H1 (cell line): Measurements from ENCODE around the gene RAD9A. TPM values are rescaled to one million over a fixed set of nuclear protein-coding genes. Genes with fewer than 3 reads are reported as not detected.

Experiments used
- CTCF ChIA-PET: fragments of 300-600 bp; sonication (Branson Sonifier 250); formaldehyde crosslinking; loops from one replicate; lab custom pipeline; 2021; ENCODE audit not compliant: partially characterized antibody; lab: Charles Lee
- POLR2A ChIA-PET: fragments of 300-600 bp; sonication (Branson Sonifier 250); formaldehyde crosslinking; loops from one replicate; lab custom pipeline; 2021; ENCODE audit warnings: inconsistent platforms; ENCODE audit not compliant: partially characterized antibody; lab: Charles Lee
- DNase-seq, 2 experiments: peaks; one replicate each; pipeline versions ENCODE4 v3.0.0 to v3.0.0-alpha.2; 2010 to 2022; ENCODE audit warnings: low spot score in 2 of 2, low read depth in 1 of 2, mixed read lengths in 1 of 2
- FAIRE-seq: peaks from 2 replicates; lab custom pipeline; 2011; peaks lifted over from hg19 to GRCh38; lab: Jason Lieb, UNC
- H2AFZ ChIP-seq: 2 replicates; pipeline ENCODE4 v1.8.1; 2012; ENCODE audit warnings: low read length, inconsistent platforms
- H2AK5ac ChIP-seq: 2 replicates; pipeline ENCODE4 v1.6.1; 2013; ENCODE audit warnings: low read depth, low read length
- H2BK120ac ChIP-seq: replicated peaks from 2 replicates; pipeline ENCODE3; 2013; ENCODE audit warnings: low read depth, low read length, inconsistent platforms
- H2BK12ac ChIP-seq: 2 replicates; pipeline ENCODE4 v1.6.1; 2013; ENCODE audit warnings: low read depth, low read length
- H2BK15ac ChIP-seq: 2 replicates; pipeline ENCODE4 v1.6.1; 2013; ENCODE audit warnings: low read length
- H2BK20ac ChIP-seq: 2 replicates; pipeline ENCODE4 v1.6.1; 2013; ENCODE audit warnings: low read length
- H2BK5ac ChIP-seq: 2 replicates; pipeline ENCODE4 v1.6.1; 2013; ENCODE audit warnings: low read depth, low read length
- H3K14ac ChIP-seq: 2 replicates; pipeline ENCODE4 v1.6.1; 2013; ENCODE audit warnings: inconsistent platforms; ENCODE audit not compliant: insufficient read length
- H3K18ac ChIP-seq: 2 replicates; pipeline ENCODE4 v1.6.1; 2013; ENCODE audit warnings: low read length; ENCODE audit errors: extremely low read depth
- H3K23ac ChIP-seq: 2 replicates; pipeline ENCODE4 v1.6.1; 2013; ENCODE audit warnings: inconsistent platforms; ENCODE audit not compliant: insufficient read length
- H3K23me2 ChIP-seq: 2 replicates; pipeline ENCODE4 v1.6.1; 2013; ENCODE audit warnings: low read depth, low read length
- H3K27ac ChIP-seq: 2 replicates; pipeline ENCODE4 v1.6.1; 2011; ENCODE audit warnings: low read depth, low read length, inconsistent platforms
- H3K27me3 ChIP-seq, 4 experiments: replicated peaks in 1 of 4; 1 replicate in 1 of 4; 2 replicates in 3 of 4; pipeline versions ENCODE4 v1.6.1 to v1.8.1; 2011 to 2013; ENCODE audit warnings: low read length in 3 of 4, mild to moderate bottlenecking in 3 of 4, inconsistent platforms in 2 of 4, mixed read lengths in 2 of 4, moderate library complexity in 1 of 4; ENCODE audit not compliant: control insufficient read depth in 3 of 4, insufficient read depth in 3 of 4; ENCODE audit errors: extremely low read depth in 1 of 4
- H3K36me3 ChIP-seq, 4 experiments: 2 replicates each; pipeline versions ENCODE4 v1.6.1 to v1.8.1; 2011 to 2013; ENCODE audit warnings: mild to moderate bottlenecking in 4 of 4, low read length in 3 of 4, moderate library complexity in 2 of 4, control low read depth in 1 of 4, inconsistent platforms in 1 of 4; ENCODE audit not compliant: insufficient read depth in 4 of 4, control insufficient read depth in 2 of 4
- H3K4ac ChIP-seq: replicated peaks from 2 replicates; pipeline ENCODE3; 2013; ENCODE audit warnings: low read length, low read depth, mixed read lengths, inconsistent platforms; ENCODE audit not compliant: insufficient read length
- H3K4me1 ChIP-seq, 4 experiments: replicated peaks in 1 of 4; 1 replicate in 1 of 4; 2 replicates in 3 of 4; pipeline versions ENCODE4 v1.6.1 to v1.8.1; 2011 to 2013; ENCODE audit warnings: low read length in 3 of 4, inconsistent platforms in 2 of 4, mixed read lengths in 1 of 4; ENCODE audit not compliant: insufficient read depth in 4 of 4, control insufficient read depth in 3 of 4
- H3K4me2 ChIP-seq, 2 experiments: 2 replicates each; pipeline versions ENCODE4 v1.6.1 to v1.8.1; 2011 to 2013; ENCODE audit warnings: low read depth in 2 of 2, low read length in 2 of 2, control low read depth in 1 of 2, inconsistent platforms in 1 of 2, mild to moderate bottlenecking in 1 of 2; ENCODE audit not compliant: insufficient read depth in 1 of 2
- H3K4me3 ChIP-seq, 4 experiments: fragments of 200-600, 300-600 bp in 1 of 4; sonication (generic), shearing (Covaris generic), sonication (Bioruptor Twin) in 1 of 4; 2 replicates each; pipeline versions ENCODE4 v1.5.1 to v1.8.1; 2011 to 2016; ENCODE audit warnings: low read length in 4 of 4, low read depth in 3 of 4, control low read depth in 2 of 4, inconsistent platforms in 2 of 4, mild to moderate bottlenecking in 2 of 4, mixed read lengths in 1 of 4, moderate library complexity in 1 of 4; ENCODE audit not compliant: insufficient read depth in 2 of 4; ENCODE audit errors: extremely low read depth in 1 of 4
- H3K56ac ChIP-seq: replicated peaks from 2 replicates; pipeline ENCODE3; 2013; ENCODE audit warnings: low read depth, mild to moderate bottlenecking, mixed read lengths, low read length, inconsistent platforms; ENCODE audit not compliant: insufficient read length
- H3K79me1 ChIP-seq: 2 replicates; pipeline ENCODE4 v1.6.1; 2013; ENCODE audit warnings: low read depth, low read length, control low read depth
- H3K79me2 ChIP-seq, 2 experiments: 2 replicates each; pipeline versions ENCODE4 v1.6.1 to v1.8.1; 2012 to 2013; ENCODE audit warnings: low read length in 2 of 2, mild to moderate bottlenecking in 2 of 2, inconsistent platforms in 1 of 2; ENCODE audit not compliant: insufficient read depth in 2 of 2, control insufficient read depth in 1 of 2
- H3K9ac ChIP-seq, 4 experiments: replicated peaks in 1 of 4; 1 replicate in 1 of 4; 2 replicates in 3 of 4; pipeline versions ENCODE4 v1.6.1 to v1.8.1; 2011 to 2013; ENCODE audit warnings: low read depth in 3 of 4, low read length in 3 of 4, control low read depth in 2 of 4, mild to moderate bottlenecking in 2 of 4, moderate library complexity in 2 of 4, inconsistent platforms in 1 of 4; ENCODE audit errors: extremely low read depth in 1 of 4
- H3K9me3 ChIP-seq, 2 experiments: 2 replicates each; pipeline versions ENCODE4 v1.6.1 to v1.8.1; 2012 to 2013; ENCODE audit warnings: mild to moderate bottlenecking in 2 of 2, moderate library complexity in 2 of 2, control low read depth in 1 of 2, inconsistent platforms in 1 of 2, low read depth in 1 of 2, low read length in 1 of 2, mixed read lengths in 1 of 2; ENCODE audit not compliant: insufficient read depth in 2 of 2
- H4K20me1 ChIP-seq, 2 experiments: replicated peaks in 1 of 2; 2 replicates each; pipeline versions ENCODE3 to v1.8.1; 2011 to 2013; ENCODE audit warnings: inconsistent platforms in 2 of 2, low read length in 2 of 2, mild to moderate bottlenecking in 1 of 2; ENCODE audit not compliant: insufficient read depth in 2 of 2, control insufficient read depth in 1 of 2
- H4K5ac ChIP-seq: 2 replicates; pipeline ENCODE4 v1.6.1; 2013; ENCODE audit warnings: low read length, low read depth, mixed read lengths, inconsistent platforms; ENCODE audit not compliant: insufficient read length
- H4K8ac ChIP-seq: 2 replicates; pipeline ENCODE4 v1.8.0; 2013; ENCODE audit warnings: mild to moderate bottlenecking, moderate library complexity, low read length, inconsistent platforms; ENCODE audit not compliant: insufficient read depth; ENCODE audit errors: extremely low read depth
- H4K91ac ChIP-seq: replicated peaks from 2 replicates; pipeline ENCODE3; 2013; ENCODE audit warnings: low read length, mixed read lengths, inconsistent platforms; ENCODE audit not compliant: insufficient read length
- BACH1 ChIP-seq: IDR thresholded peaks from 2 replicates; pipeline ENCODE4 v1.6.1; 2012; ENCODE audit warnings: low read length, improper control_type of control experiment
- BCL11A ChIP-seq, 2 experiments: IDR thresholded peaks; one replicate each; pipeline ENCODE4 v1.6.1; 2011; ENCODE audit warnings: low read depth in 2 of 2, low read length in 2 of 2, mild to moderate bottlenecking in 2 of 2
- CHD2 ChIP-seq: IDR thresholded peaks from 2 replicates; pipeline ENCODE4 v1.6.1; 2012; ENCODE audit warnings: low read length, improper control_type of control experiment
- CREB1 ChIP-seq: IDR thresholded peaks from 2 replicates; pipeline ENCODE4 v1.6.1; 2012; ENCODE audit warnings: inconsistent platforms
- CTBP2 ChIP-seq: IDR thresholded peaks from 2 replicates; pipeline ENCODE4 v1.7.0; 2011; ENCODE audit warnings: borderline replicate concordance, mild to moderate bottlenecking, moderate library complexity, mixed read lengths, low read length; ENCODE audit not compliant: insufficient read depth, insufficient read length
- HDAC2 ChIP-seq, 2 experiments: fragments of 300-600 bp in 1 of 2; sonication (generic) in 1 of 2; IDR thresholded peaks; 2 replicates each; pipeline ENCODE4 v1.6.1; 2011 to 2012; ENCODE audit warnings: low read depth in 2 of 2, low read length in 2 of 2, mild to moderate bottlenecking in 2 of 2, moderate library complexity in 2 of 2, borderline replicate concordance in 1 of 2, inconsistent platforms in 1 of 2
- KDM4A ChIP-seq: IDR thresholded peaks from one replicate; pipeline ENCODE4 v1.7.1; 2012; ENCODE audit warnings: low read depth, mild to moderate bottlenecking, moderate library complexity, low read length, inconsistent platforms; ENCODE audit not compliant: severe bottlenecking
- KDM5A ChIP-seq: fragments of 200-600 bp; IDR thresholded peaks from 2 replicates; pipeline ENCODE4 v1.7.1; 2012; ENCODE audit warnings: mild to moderate bottlenecking, low read length, inconsistent platforms, mixed read lengths
- NRF1 ChIP-seq: IDR thresholded peaks from 2 replicates; pipeline ENCODE4 v1.6.1; 2011; ENCODE audit warnings: mild to moderate bottlenecking, low read depth, low read length, improper control_type of control experiment
- POLR2A ChIP-seq, 2 experiments: IDR thresholded peaks; 1 replicate in 1 of 2; 2 replicates in 1 of 2; pipeline ENCODE4 v1.6.1; 2011; ENCODE audit warnings: low read depth in 2 of 2, low read length in 2 of 2, mild to moderate bottlenecking in 2 of 2; ENCODE audit errors: control extremely low read depth in 1 of 2
- RFX5 ChIP-seq: IDR thresholded peaks from 2 replicates; pipeline ENCODE4 v1.6.1; 2011; ENCODE audit warnings: low read depth, low read length, improper control_type of control experiment, borderline replicate concordance
- SIN3A ChIP-seq, 2 experiments: IDR thresholded peaks in 1 of 2; conservative IDR thresholded peaks in 1 of 2; 2 replicates each; pipeline ENCODE4 v1.6.1; 2011 to 2012; ENCODE audit warnings: low read length in 2 of 2, improper control_type of control experiment in 1 of 2, low read depth in 1 of 2, mild to moderate bottlenecking in 1 of 2
- SP4 ChIP-seq: IDR thresholded peaks from 2 replicates; pipeline ENCODE4 v1.6.1; 2012; ENCODE audit warnings: low read length, inconsistent platforms
- WGBS, 2 experiments: shearing (Covaris generic) in 1 of 2; methylation state at CpG; one replicate each; pipeline versions ENCODE4 v1.1.6 to v1.1.7; 2013 to 2015; ENCODE audit warnings: low lambda C conversion rate in 2 of 2, mixed read lengths in 2 of 2, inconsistent platforms in 1 of 2, low coverage in 1 of 2, missing lambda C conversion rate in 1 of 2; ENCODE audit not compliant: insufficient replicate concordance in 2 of 2, insufficient coverage in 1 of 2, insufficient read length in 1 of 2; ENCODE audit errors: extremely low coverage in 1 of 2, missing lambda C conversion rate in 1 of 2; 5-methylcytosine and 5-hydroxymethylcytosine counted together
- polyA plus RNA-seq, 7 experiments: library from polyadenylated mRNA; depleted of rRNA in 3 of 7; stranded (reverse) in 5 of 7; unstranded in 2 of 7; fragments of >200 nt in 5 of 7; fragments of 200-250 nt in 2 of 7; gene quantifications; 1 replicate in 5 of 7; 2 replicates in 1 of 7; 4 replicates in 1 of 7; pipeline versions ENCODE4 v1.2.1 to v1.2.3, GENCODE V29; 2011 to 2013; ENCODE audit warnings: missing spikeins in 2 of 7, mixed read lengths in 2 of 7
- total RNA-seq: library from RNA; stranded (reverse); fragmentation: NEBNext Ultra II Directional; extraction: Animal tissue kit (Norgen Biotek cat#: 25700); gene quantifications from 2 replicates; pipeline ENCODE4 v1.2.1, GENCODE V29; 2021
- TF ChIP-seq, protein P1 (sequence below): IDR thresholded peaks from 2 replicates; pipeline ENCODE4 v1.6.1; 2012; ENCODE audit warnings: inconsistent platforms

The RAD9A gene
- total and polyA plus RNA-seq, 2 of the 8 experiments (the other 6 are each of a cell fraction or from before 2014, with no cell fraction given): 22.2 to 25.5 TPM

DNA sequence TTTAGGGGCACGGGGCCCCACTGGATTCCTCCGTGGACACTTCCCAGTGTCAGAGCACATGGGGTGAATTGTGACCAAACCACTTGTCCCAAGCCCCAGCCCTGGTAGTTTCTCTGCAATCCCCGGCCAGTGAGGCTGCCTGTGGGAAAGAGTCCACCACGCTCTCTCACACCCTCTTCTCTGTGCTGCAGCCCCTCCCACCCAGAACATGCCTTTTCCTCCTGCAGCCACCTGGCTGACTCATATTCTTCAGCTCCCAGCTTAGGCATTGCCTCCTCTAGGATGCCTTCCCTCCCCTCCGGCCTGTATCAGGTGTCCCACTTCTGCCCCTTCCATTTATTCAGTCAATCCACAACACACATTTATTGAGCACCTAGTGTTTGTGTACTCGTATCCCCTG, 31.1 kb downstream of the RAD9A start:
- H2BK15ac ChIP-seq: no peak overlapping the region
- H4K5ac ChIP-seq: no peak overlapping the region
- H3K4me1 ChIP-seq: peaks cover 0 to 8% (median 5%) of the 10 kb centered on the region in 4 experiments; a peak in 4 of 7 replicates
- H3K23me2 ChIP-seq: peaks cover 12% of the 10 kb centered on the region; the same call in 1 of the 2 replicates
- ChIA-PET POLR2A (interaction anchor here (0.7 to 10.2 kb wide), 4 partner anchors 13 to 42 kb away, joined by 3 to 104 read pairs (median 4); partner anchors contain the start of genes PPP1CA and PTPRCAP), CTCF (interaction anchor here (1.1 to 1.5 kb wide), 4 partner anchors 21 to 106 kb away, joined by 3 to 5 read pairs (median 3); partner anchors contain the start of gene PPP1CA)
- no peaks in the 10 kb centered on the region for H3K36me3 ChIP-seq
- peaks cover 0 to 8% (median 5%) of the 10 kb centered on the region in 4 experiments; a peak in 4 of 7 replicates for H3K27me3 ChIP-seq
- H2AFZ ChIP-seq: no peak overlapping the region
- FAIRE-seq (no peak), DNase-seq (no peak)
- H3K18ac ChIP-seq: no peak overlapping the region
- no peak overlapping the region for H3K4me3 ChIP-seq
- 80% methylated on average over 6 of the region's 6 CpGs; no CpG with 5 or more reads in 1 of the 2 experiments for WGBS, 2 experiments
- no peak overlapping the region for H3K14ac ChIP-seq
- H3K4ac ChIP-seq: no peak overlapping the region
- no peaks in the 10 kb centered on the region for H3K79me2 ChIP-seq
- H2BK12ac ChIP-seq: no peak overlapping the region
- peaks cover 0 to 3% of the 10 kb centered on the region in 2 experiments for H4K20me1 ChIP-seq
- H3K79me1 ChIP-seq: no peaks in the 10 kb centered on the region
- no peak overlapping the region for H3K4me2 ChIP-seq
- no peak overlapping the region for H3K23ac ChIP-seq
- H2BK120ac ChIP-seq: no peak overlapping the region
- H3K27ac ChIP-seq: no peak overlapping the region
- H2AK5ac ChIP-seq: no peak overlapping the region
- no peak overlapping the region for H3K56ac ChIP-seq
- H2BK5ac ChIP-seq: no peak overlapping the region
- H3K9ac ChIP-seq: no peak overlapping the region
- H4K91ac ChIP-seq: peak overlapping the region; percentile 12
- no peaks in the 10 kb centered on the region for H3K9me3 ChIP-seq
- H2BK20ac ChIP-seq: no peak overlapping the region
- H4K8ac ChIP-seq: no peak overlapping the region
- TF ChIP-seq CTBP2 (no peak), RFX5 (no peak), CREB1 (no peak), KDM5A (no peak), BCL11A (IDR thresholded peaks at IDR 0.05; ENCODE audit: low read depth in 2 of 2, low read length in 2 of 2) (no peak), POLR2A (IDR thresholded peaks at IDR 0.05; ENCODE audit: control extremely low read depth in 1 of 2, low read depth in 2 of 2, low read length in 2 of 2) (no peak), CHD2 (no peak), KDM4A (no peak), HDAC2 (IDR thresholded peaks at IDR 0.05; ENCODE audit: borderline replicate concordance in 1 of 2, low read depth in 2 of 2, low read length in 2 of 2) (no peak), BACH1 (no peak), SIN3A (conservative IDR thresholded peaks at IDR 0.05 in 1 of 2, IDR thresholded peaks at IDR 0.05 in 1 of 2; ENCODE audit: low read depth in 1 of 2, low read length in 2 of 2) (no peak), SP4 (no peak), NRF1 (no peak)
- TF ChIP-seq, protein P1, sequence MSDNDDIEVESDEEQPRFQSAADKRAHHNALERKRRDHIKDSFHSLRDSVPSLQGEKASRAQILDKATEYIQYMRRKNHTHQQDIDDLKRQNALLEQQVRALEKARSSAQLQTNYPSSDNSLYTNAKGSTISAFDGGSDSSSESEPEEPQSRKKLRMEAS: no peak
